Neural crest cell (in vitro differentiated cells): ENCODE measurements around the gene CDH23. TPM values are rescaled to one million over a fixed set of nuclear protein-coding genes. Genes with fewer than 3 reads are reported as not detected.
"Not testable (repeated sequence)": the region's sequence is repeated elsewhere in the genome, so short reads cannot be mapped to it uniquely, and the experiment has no call there.

ENCODE experiments used
- DNase-seq: peaks from one replicate; pipeline ENCODE4 v3.0.0; 2021; ENCODE audit warnings: low read depth, mixed read lengths, low spot score
- H3K27ac Mint-ChIP-seq: one replicate; pipeline ENCODE4 v1.8.0; 2021; ENCODE audit warnings: mild to moderate bottlenecking, mixed read lengths; ENCODE audit not compliant: unreplicated experiment
- H3K27me3 Mint-ChIP-seq: 2 replicates; pipeline ENCODE4 v1.8.0; 2021; ENCODE audit warnings: low read depth, mild to moderate bottlenecking, mixed read lengths
- H3K36me3 Mint-ChIP-seq: 2 replicates; pipeline ENCODE4 v1.8.0; 2021; ENCODE audit warnings: low read depth, mild to moderate bottlenecking, mixed read lengths
- H3K4me1 Mint-ChIP-seq: 2 replicates; pipeline ENCODE4 v1.8.0; 2021; ENCODE audit warnings: mixed read lengths
- H3K4me3 Mint-ChIP-seq: one replicate; pipeline ENCODE4 v1.8.0; 2021; ENCODE audit warnings: mild to moderate bottlenecking, mixed read lengths
- H3K9me3 Mint-ChIP-seq: 2 replicates; pipeline ENCODE4 v1.8.0; 2021; ENCODE audit warnings: mixed read lengths
- total RNA-seq: library from RNA; stranded (reverse); gene quantifications from 2 replicates; pipeline ENCODE4 v1.2.1, GENCODE V29; 2021
- TF ChIP-seq, protein P1 (sequence below): fragments of 200-600 bp; sonication (generic); conservative IDR thresholded peaks from 2 replicates; pipeline ENCODE4 v1.5.0; 2021; ENCODE audit warnings: antibody characterized with exemption, mild to moderate bottlenecking

CDH23 gene
- total RNA-seq, 1 donor from 2014 or later = 2.6 TPM

DNA sequence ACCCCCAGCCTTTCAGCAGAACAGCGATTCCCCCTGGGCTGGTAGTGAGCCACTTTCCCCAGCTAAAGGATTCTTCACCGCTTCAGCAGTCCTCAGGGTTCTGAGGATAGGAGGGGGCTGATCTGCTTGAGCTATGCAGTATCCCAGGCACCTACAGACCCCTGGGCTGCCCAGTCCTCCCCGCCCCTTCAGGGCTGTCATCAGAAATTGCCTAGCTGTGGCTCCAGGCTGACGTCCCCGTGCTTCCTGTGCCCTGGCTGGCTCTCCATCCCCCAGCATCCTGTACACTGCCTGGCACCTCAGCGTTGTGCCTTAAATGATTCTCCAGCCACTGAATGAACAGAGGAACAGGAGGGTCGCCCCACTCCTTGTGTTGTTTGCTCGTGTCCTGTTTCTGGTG lies 38.4 kb upstream of the CDH23 start:
- Mint-ChIP-seq H3K4me3 (no peak overlapping the region), H3K27ac (peak overlapping the region; percentile 24), H3K9me3 (no peaks in the 10 kb centered on the region), H3K27me3 (no peaks in the 10 kb centered on the region), H3K4me1 (no peaks in the 10 kb centered on the region), H3K36me3 (no peaks in the 10 kb centered on the region)
- TF ChIP-seq, protein P1, sequence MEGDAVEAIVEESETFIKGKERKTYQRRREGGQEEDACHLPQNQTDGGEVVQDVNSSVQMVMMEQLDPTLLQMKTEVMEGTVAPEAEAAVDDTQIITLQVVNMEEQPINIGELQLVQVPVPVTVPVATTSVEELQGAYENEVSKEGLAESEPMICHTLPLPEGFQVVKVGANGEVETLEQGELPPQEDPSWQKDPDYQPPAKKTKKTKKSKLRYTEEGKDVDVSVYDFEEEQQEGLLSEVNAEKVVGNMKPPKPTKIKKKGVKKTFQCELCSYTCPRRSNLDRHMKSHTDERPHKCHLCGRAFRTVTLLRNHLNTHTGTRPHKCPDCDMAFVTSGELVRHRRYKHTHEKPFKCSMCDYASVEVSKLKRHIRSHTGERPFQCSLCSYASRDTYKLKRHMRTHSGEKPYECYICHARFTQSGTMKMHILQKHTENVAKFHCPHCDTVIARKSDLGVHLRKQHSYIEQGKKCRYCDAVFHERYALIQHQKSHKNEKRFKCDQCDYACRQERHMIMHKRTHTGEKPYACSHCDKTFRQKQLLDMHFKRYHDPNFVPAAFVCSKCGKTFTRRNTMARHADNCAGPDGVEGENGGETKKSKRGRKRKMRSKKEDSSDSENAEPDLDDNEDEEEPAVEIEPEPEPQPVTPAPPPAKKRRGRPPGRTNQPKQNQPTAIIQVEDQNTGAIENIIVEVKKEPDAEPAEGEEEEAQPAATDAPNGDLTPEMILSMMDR = no peak
- no peak for DNase-seq

DNA sequence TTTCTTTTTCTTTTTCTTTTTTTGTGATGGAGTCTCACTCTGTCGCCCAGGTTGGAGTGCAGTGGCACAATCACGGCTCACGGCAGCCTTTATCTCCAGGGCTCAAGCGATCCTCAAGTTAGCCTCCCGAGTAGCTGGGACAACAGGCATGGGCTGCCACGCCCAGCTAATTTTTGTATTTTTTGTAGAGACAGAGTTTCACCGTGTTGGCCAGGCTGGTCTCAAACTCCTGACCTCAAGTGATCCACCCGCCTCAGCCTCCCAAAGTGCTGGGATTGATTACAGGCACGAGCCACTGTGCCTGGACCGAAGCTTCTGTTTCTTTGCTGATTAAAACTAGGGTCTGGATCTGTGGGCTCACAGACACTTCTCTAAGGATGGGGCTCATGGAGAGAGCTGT lies 37.8 kb upstream of the CDH23 start:
- not testable (repeated sequence) for H3K9me3 Mint-ChIP-seq, H3K36me3 Mint-ChIP-seq, DNase-seq, H3K27me3 Mint-ChIP-seq, H3K27ac Mint-ChIP-seq, H3K4me1 Mint-ChIP-seq, H3K4me3 Mint-ChIP-seq

DNA sequence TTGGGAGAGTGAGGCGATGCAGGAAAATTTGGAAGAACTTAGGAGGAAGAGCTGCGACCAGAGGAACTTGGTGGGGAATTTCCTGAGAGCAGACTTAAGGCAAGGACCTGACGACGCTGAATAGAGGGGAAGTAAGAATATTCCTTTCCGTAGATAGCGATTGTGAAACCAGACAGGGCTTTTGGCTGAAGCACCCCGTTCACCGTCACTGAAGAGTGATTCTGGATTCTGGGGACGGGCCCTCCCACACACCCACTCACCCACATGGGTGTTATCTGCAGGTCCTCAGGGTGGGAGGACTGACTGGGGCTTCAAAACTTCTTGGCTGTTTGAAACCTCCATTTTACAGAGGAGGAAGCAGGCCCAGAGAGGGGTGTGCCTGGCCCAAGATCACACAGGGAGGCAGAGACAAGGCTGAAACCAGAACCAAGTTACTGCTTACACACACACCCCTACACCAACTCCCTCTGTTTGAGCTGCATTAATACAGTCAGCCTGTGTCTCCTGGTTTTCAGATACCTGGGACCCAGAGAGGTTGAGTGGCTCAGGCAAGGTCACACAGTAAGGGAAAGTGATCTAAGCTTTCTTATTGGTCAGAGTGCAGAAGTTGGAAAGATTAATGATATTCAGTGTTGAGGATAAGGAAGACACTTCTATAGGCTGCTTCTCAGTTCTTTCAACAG lies 37.2 kb upstream of the CDH23 start:
- H3K9me3 Mint-ChIP-seq = no peaks in the 10 kb centered on the region
- H3K27ac Mint-ChIP-seq = no peak overlapping the region
- H3K4me1 Mint-ChIP-seq = no peaks in the 10 kb centered on the region
- no peaks in the 10 kb centered on the region for H3K27me3 Mint-ChIP-seq
- no peaks in the 10 kb centered on the region for H3K36me3 Mint-ChIP-seq
- H3K4me3 Mint-ChIP-seq = no peak overlapping the region
- DNase-seq = no peak
- TF ChIP-seq, protein P1 = no peak

DNA sequence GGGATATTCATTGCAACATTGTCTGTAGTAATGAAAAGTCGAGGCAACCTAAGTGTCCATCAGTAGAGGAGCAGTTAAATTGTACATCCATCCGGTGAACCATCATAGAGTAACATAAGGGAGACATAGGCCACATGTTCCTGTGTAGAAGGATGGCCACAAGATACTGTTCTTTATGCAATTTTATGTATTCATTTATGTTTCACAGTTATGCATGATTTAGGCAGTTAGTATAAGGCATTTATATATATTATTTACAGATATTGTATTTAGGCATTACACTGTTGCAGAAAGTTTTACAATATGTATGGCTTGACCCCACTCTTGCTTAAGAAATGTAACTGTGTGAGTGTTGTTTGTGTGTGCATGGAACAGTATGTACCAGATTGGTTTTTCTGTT lies 36.0 kb upstream of the CDH23 start:
- no peaks in the 10 kb centered on the region for H3K4me1 Mint-ChIP-seq
- H3K27me3 Mint-ChIP-seq = no peaks in the 10 kb centered on the region
- no peaks in the 10 kb centered on the region for H3K36me3 Mint-ChIP-seq
- DNase-seq = no peak
- TF ChIP-seq, protein P1 = no peak
- no peak overlapping the region for H3K27ac Mint-ChIP-seq
- H3K9me3 Mint-ChIP-seq = no peaks in the 10 kb centered on the region
- no peak overlapping the region for H3K4me3 Mint-ChIP-seq

DNA sequence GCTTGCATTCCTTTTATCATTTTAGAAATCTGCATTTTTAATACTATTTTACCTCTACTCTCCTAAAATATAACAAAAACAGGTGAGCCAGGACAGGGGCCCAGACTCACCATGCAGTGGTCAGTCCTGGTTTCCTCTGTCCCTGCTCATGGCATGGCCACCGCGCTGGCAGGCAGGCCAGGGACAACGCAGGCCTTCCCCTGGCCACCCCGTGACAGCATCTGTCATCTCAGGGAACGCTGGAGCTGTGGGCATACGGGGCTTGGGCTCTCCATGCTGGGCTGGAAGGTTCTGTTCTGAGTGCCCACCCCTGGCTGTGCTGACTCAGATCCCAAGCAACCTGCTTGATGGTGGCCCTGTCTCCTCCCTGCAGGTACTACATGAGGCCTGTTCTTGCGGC lies 35.1 kb upstream of the CDH23 start:
- Mint-ChIP-seq H3K36me3 (no peaks in the 10 kb centered on the region), H3K4me3 (no peak overlapping the region), H3K27ac (no peak overlapping the region), H3K27me3 (no peaks in the 10 kb centered on the region), H3K4me1 (no peaks in the 10 kb centered on the region), H3K9me3 (no peaks in the 10 kb centered on the region)
- no peak for DNase-seq
- TF ChIP-seq, protein P1 = no peak

DNA sequence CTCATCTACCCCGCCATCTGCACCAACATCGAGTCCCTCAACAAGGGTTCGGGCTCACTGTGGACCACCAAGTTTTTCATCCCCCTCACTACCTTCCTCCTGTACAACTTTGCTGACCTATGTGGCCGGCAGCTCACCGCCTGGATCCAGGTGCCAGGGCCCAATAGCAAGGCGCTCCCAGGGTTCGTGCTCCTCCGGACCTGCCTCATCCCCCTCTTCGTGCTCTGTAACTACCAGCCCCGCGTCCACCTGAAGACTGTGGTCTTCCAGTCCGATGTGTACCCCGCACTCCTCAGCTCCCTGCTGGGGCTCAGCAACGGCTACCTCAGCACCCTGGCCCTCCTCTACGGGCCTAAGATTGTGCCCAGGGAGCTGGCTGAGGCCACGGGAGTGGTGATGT lies 34.6 kb upstream of the CDH23 start:
- no peaks in the 10 kb centered on the region for H3K4me1 Mint-ChIP-seq
- no peaks in the 10 kb centered on the region for H3K27me3 Mint-ChIP-seq
- peak overlapping the region; percentile 81 for H3K27ac Mint-ChIP-seq
- TF ChIP-seq, protein P1 = no peak
- no peaks in the 10 kb centered on the region for H3K36me3 Mint-ChIP-seq
- H3K4me3 Mint-ChIP-seq = no peak overlapping the region
- H3K9me3 Mint-ChIP-seq = no peaks in the 10 kb centered on the region
- DNase-seq = no peak
